H9 (cell line): ENCODE measurements around the gene GATA5. TPM values are rescaled to one million over a fixed set of nuclear protein-coding genes. Genes with fewer than 3 reads are reported as not detected.

Experiments
- DNase-seq: peaks from one replicate; pipeline ENCODE4 v3.0.0-alpha.2; 2017
- H2AFZ ChIP-seq: one replicate; pipeline ENCODE4 v1.6.1; 2013; ENCODE audit warnings: mild to moderate bottlenecking, low read length, control low read depth, moderate library complexity
- H2AK5ac ChIP-seq: 2 replicates; pipeline ENCODE4 v1.6.1; 2013; ENCODE audit warnings: low read length, control low read depth, mixed read lengths; ENCODE audit not compliant: insufficient read length
- H2BK120ac ChIP-seq: one replicate; pipeline ENCODE4 v1.6.1; 2013; ENCODE audit warnings: low read depth, mild to moderate bottlenecking, low read length, control low read depth, inconsistent platforms; ENCODE audit not compliant: poor library complexity, severe bottlenecking
- H2BK12ac ChIP-seq: 2 replicates; pipeline ENCODE4 v1.6.1; 2013; ENCODE audit warnings: low read length, control low read depth, mixed read lengths, low read depth; ENCODE audit not compliant: insufficient read length
- H2BK15ac ChIP-seq: 2 replicates; pipeline ENCODE4 v1.6.1; 2013; ENCODE audit warnings: low read depth, low read length, control low read depth
- H2BK20ac ChIP-seq: one replicate; pipeline ENCODE4 v1.6.1; 2013; ENCODE audit warnings: low read depth, mild to moderate bottlenecking, low read length, control low read depth, inconsistent platforms; ENCODE audit not compliant: poor library complexity, severe bottlenecking
- H2BK5ac ChIP-seq: 2 replicates; pipeline ENCODE4 v1.6.1; 2013; ENCODE audit warnings: low read length, control low read depth, mixed read lengths; ENCODE audit not compliant: insufficient read length
- H3K14ac ChIP-seq: 2 replicates; pipeline ENCODE4 v1.6.1; 2013; ENCODE audit warnings: low read length, control low read depth; ENCODE audit not compliant: insufficient read depth
- H3K18ac ChIP-seq: 2 replicates; pipeline ENCODE4 v1.6.1; 2013; ENCODE audit warnings: low read depth, mild to moderate bottlenecking, mixed read lengths, low read length, control low read depth; ENCODE audit not compliant: insufficient read length
- H3K23ac ChIP-seq: 2 replicates; pipeline ENCODE4 v1.6.1; 2013; ENCODE audit warnings: low read length, control low read depth, mixed read lengths, low read depth; ENCODE audit not compliant: insufficient read length
- H3K23me2 ChIP-seq: 2 replicates; pipeline ENCODE4 v1.6.1; 2013; ENCODE audit warnings: low read depth, mild to moderate bottlenecking, mixed read lengths, low read length, control low read depth; ENCODE audit not compliant: insufficient read length, poor library complexity, severe bottlenecking
- H3K27ac ChIP-seq: 2 replicates; pipeline ENCODE4 v1.5.1; 2013; ENCODE audit warnings: low read length, control low read depth, mixed read lengths, low read depth; ENCODE audit not compliant: insufficient read length
- H3K27me3 ChIP-seq: 2 replicates; pipeline ENCODE4 v1.6.1; 2013; ENCODE audit warnings: low read length, control low read depth, inconsistent platforms; ENCODE audit not compliant: insufficient read depth
- H3K4ac ChIP-seq: 2 replicates; pipeline ENCODE4 v1.6.1; 2013; ENCODE audit warnings: low read depth, mild to moderate bottlenecking, control low read depth, inconsistent platforms, low read length, moderate library complexity
- H3K4me1 ChIP-seq: 2 replicates; pipeline ENCODE4 v1.6.1; 2013; ENCODE audit warnings: low read length, control low read depth, inconsistent platforms; ENCODE audit not compliant: insufficient read depth
- H3K4me2 ChIP-seq: 2 replicates; pipeline ENCODE4 v1.6.1; 2013; ENCODE audit warnings: low read length, control low read depth, mixed read lengths; ENCODE audit not compliant: insufficient read length, insufficient read depth
- H3K56ac ChIP-seq: 2 replicates; pipeline ENCODE4 v1.6.1; 2013; ENCODE audit warnings: low read depth, mild to moderate bottlenecking, mixed read lengths, low read length, control low read depth; ENCODE audit not compliant: insufficient read length
- H3K79me1 ChIP-seq: 2 replicates; pipeline ENCODE4 v1.6.1; 2013; ENCODE audit warnings: low read depth, mild to moderate bottlenecking, moderate library complexity, low read length, control low read depth, inconsistent platforms; ENCODE audit not compliant: insufficient read depth, poor library complexity, severe bottlenecking
- H3K79me2 ChIP-seq: 2 replicates; pipeline ENCODE4 v1.6.1; 2013; ENCODE audit warnings: low read length, control low read depth, inconsistent platforms; ENCODE audit not compliant: insufficient read depth
- H3K9ac ChIP-seq: 2 replicates; pipeline ENCODE4 v1.6.1; 2013; ENCODE audit warnings: low read length, control low read depth, mixed read lengths; ENCODE audit not compliant: insufficient read length; ENCODE audit errors: extremely low read depth
- H3K9me3 ChIP-seq: one replicate; pipeline ENCODE4 v1.6.1; 2013; ENCODE audit warnings: low read depth, low read length, inconsistent platforms; ENCODE audit not compliant: control insufficient read depth
- H3T11ph ChIP-seq: one replicate; pipeline ENCODE4 v1.6.1; 2013; ENCODE audit warnings: mild to moderate bottlenecking, low read length, control low read depth, inconsistent platforms
- H4K20me1 ChIP-seq: one replicate; pipeline ENCODE4 v1.6.1; 2013; ENCODE audit not compliant: control insufficient read depth, insufficient read length, insufficient read depth
- H4K5ac ChIP-seq: 2 replicates; pipeline ENCODE4 v1.6.1; 2013; ENCODE audit warnings: low read depth, mild to moderate bottlenecking, mixed read lengths, low read length, control low read depth; ENCODE audit not compliant: insufficient read length
- H4K8ac ChIP-seq: replicated peaks from 2 replicates; pipeline ENCODE4 v1.6.1; 2013; ENCODE audit warnings: low read length, control low read depth, mixed read lengths, low read depth; ENCODE audit not compliant: insufficient read length
- H4K91ac ChIP-seq: 2 replicates; pipeline ENCODE4 v1.6.1; 2013; ENCODE audit warnings: low read depth, mild to moderate bottlenecking, moderate library complexity, mixed read lengths, low read length, control low read depth; ENCODE audit not compliant: insufficient read length
- H3K27ac Mint-ChIP-seq, 3 experiments: 2 replicates in 2 of 3; 3 replicates in 1 of 3; pipeline ENCODE4 v1.8.0; 2020 to 2021; ENCODE audit warnings: mixed read lengths in 3 of 3, mild to moderate bottlenecking in 1 of 3, moderate library complexity in 1 of 3
- H3K27me3 Mint-ChIP-seq: 2 replicates; pipeline ENCODE4 v1.8.0; 2021; ENCODE audit warnings: low read depth, mild to moderate bottlenecking, moderate library complexity, mixed read lengths
- H3K36me3 Mint-ChIP-seq, 3 experiments: 2 replicates in 2 of 3; 3 replicates in 1 of 3; pipeline ENCODE4 v1.8.0; 2020 to 2021; ENCODE audit warnings: low read depth in 3 of 3, mixed read lengths in 3 of 3; ENCODE audit not compliant: insufficient read depth in 1 of 3
- H3K4me1 Mint-ChIP-seq, 2 experiments: 2 replicates each; pipeline ENCODE4 v1.8.0; 2020; ENCODE audit warnings: mixed read lengths in 2 of 2
- H3K4me3 Mint-ChIP-seq, 2 experiments: 2 replicates in 1 of 2; 3 replicates in 1 of 2; pipeline ENCODE4 v1.8.0; 2020 to 2021; ENCODE audit warnings: mild to moderate bottlenecking in 2 of 2, mixed read lengths in 2 of 2, moderate library complexity in 1 of 2
- H3K9me3 Mint-ChIP-seq, 2 experiments: 2 replicates in 1 of 2; 3 replicates in 1 of 2; pipeline ENCODE4 v1.8.0; 2020; ENCODE audit warnings: mild to moderate bottlenecking in 2 of 2, mixed read lengths in 2 of 2, moderate library complexity in 1 of 2
- CTCF ChIP-seq: fragments of 200-600 bp; sonication (generic); conservative IDR thresholded peaks from 3 replicates; pipeline ENCODE4 v1.8.0; 2021; ENCODE audit warnings: antibody characterized with exemption, mild to moderate bottlenecking
- WGBS: extraction: QIAGEN DNeasy Blood & Tissue Kit; methylation state at CpG from one replicate; pipeline ENCODE4 v1.1.7; 2013; ENCODE audit warnings: missing lambda C conversion rate, low lambda C conversion rate, mixed read lengths; ENCODE audit not compliant: insufficient read length; ENCODE audit errors: extremely low coverage; 5-methylcytosine and 5-hydroxymethylcytosine counted together
- total RNA-seq: library from RNA; stranded (reverse); gene quantifications from 2 replicates; pipeline ENCODE4 v1.2.1, GENCODE V29; 2021

GATA5 gene
- total RNA-seq, 1 experiment from 2014 or later = 0.24 TPM

- H3K14ac ChIP-seq = no peak overlapping the region
- no peak overlapping the region for H3T11ph ChIP-seq
- H3K27me3 Mint-ChIP-seq = peaks cover 8% of the 10 kb centered on the region
- H4K20me1 ChIP-seq = no peaks in the 10 kb centered on the region
- no CpG with 5 or more reads among the region's 15 CpGs for WGBS
- no peak overlapping the region for H2AK5ac ChIP-seq
- H2BK12ac ChIP-seq = no peak overlapping the region
- H3K79me1 ChIP-seq = no peaks in the 10 kb centered on the region
- H3K4me2 ChIP-seq = no peak overlapping the region
- H2BK120ac ChIP-seq = no peak overlapping the region
- no peaks in the 10 kb centered on the region for H3K36me3 Mint-ChIP-seq
- no peak overlapping the region for H3K9ac ChIP-seq
- H2BK20ac ChIP-seq = no peak overlapping the region
- H2AFZ ChIP-seq = no peak overlapping the region
- no peak overlapping the region for H4K5ac ChIP-seq
- no peak overlapping the region for H2BK5ac ChIP-seq
- H3K23ac ChIP-seq = no peak overlapping the region
- H3K4me3 Mint-ChIP-seq = no peak overlapping the region
- no peaks in the 10 kb centered on the region; a peak in 1 of 5 replicates for H3K9me3 Mint-ChIP-seq
- H3K4me1 Mint-ChIP-seq = peaks cover 9 to 28% of the 10 kb centered on the region in 2 experiments
- no peaks in the 10 kb centered on the region for H3K9me3 ChIP-seq
- no peak overlapping the region for H2BK15ac ChIP-seq
- H3K23me2 ChIP-seq = no peaks in the 10 kb centered on the region
- no peak for DNase-seq
- H3K18ac ChIP-seq = peak overlapping the region; percentile 58
- no peak overlapping the region for H3K27ac Mint-ChIP-seq
- H4K8ac ChIP-seq = no peak overlapping the region
- H3K79me2 ChIP-seq = no peaks in the 10 kb centered on the region
- no peak for TF ChIP-seq CTCF
- no peaks in the 10 kb centered on the region for H3K27me3 ChIP-seq
- H3K4ac ChIP-seq = no peak overlapping the region
- H3K56ac ChIP-seq = no peak overlapping the region
- no peaks in the 10 kb centered on the region; the same call in 1 of the 2 replicates for H3K4me1 ChIP-seq
- H4K91ac ChIP-seq = no peak overlapping the region
- no peak overlapping the region for H3K27ac ChIP-seq
Measured at GRCh38 chr20:62525014-62525413, 49.2 kb upstream of the GATA5 start.
